Spleen (tissue), 11 donors: Measurements from ENCODE around the gene UBE2D3. TPM values are rescaled to one million over a fixed set of nuclear protein-coding genes. Genes with fewer than 3 reads are reported as not detected.

Experiments used
- DNase-seq: peaks from one replicate; pipeline ENCODE4 v3.0.0-alpha.2; 2020
- H3K27ac ChIP-seq, 8 donors: fragments of 200-600 bp; sonication (generic) in 7 of 8; 1 replicate in 4 of 8; 2 replicates in 4 of 8; pipeline versions ENCODE4 v1.5.0 to v1.8.0; 2016 to 2021; ENCODE audit warnings: inconsistent platforms in 4 of 8, mild to moderate bottlenecking in 4 of 8, moderate library complexity in 1 of 8
- H3K27me3 ChIP-seq, 7 donors: fragments of 200-600 bp; sonication (generic) in 6 of 7; replicated peaks in 1 of 7; 1 replicate in 4 of 7; 2 replicates in 3 of 7; pipeline versions ENCODE4 v1.5.0 to v1.8.0; 2016 to 2021; ENCODE audit warnings: inconsistent platforms in 3 of 7, mild to moderate bottlenecking in 1 of 7
- H3K36me3 ChIP-seq, 6 donors: fragments of 200-600 bp; sonication (generic) in 5 of 6; 1 replicate in 4 of 6; 2 replicates in 2 of 6; pipeline versions ENCODE4 v1.5.0 to v1.8.0; 2016 to 2021; ENCODE audit warnings: inconsistent platforms in 2 of 6
- H3K4me1 ChIP-seq, 6 donors: fragments of 200-600 bp; sonication (generic) in 5 of 6; 1 replicate in 3 of 6; 2 replicates in 3 of 6; pipeline versions ENCODE4 v1.5.0 to v1.8.0; 2016 to 2021; ENCODE audit warnings: inconsistent platforms in 3 of 6
- H3K4me3 ChIP-seq, 8 donors: fragments of 200-600 bp; sonication (generic) in 7 of 8; 1 replicate in 4 of 8; 2 replicates in 4 of 8; pipeline versions ENCODE4 v1.5.0 to v1.8.0; 2016 to 2021; ENCODE audit warnings: inconsistent platforms in 4 of 8, mild to moderate bottlenecking in 4 of 8, moderate library complexity in 2 of 8
- H3K9me3 ChIP-seq, 8 donors: fragments of 200-600 bp; sonication (generic) in 7 of 8; 1 replicate in 4 of 8; 2 replicates in 4 of 8; pipeline versions ENCODE4 v1.5.0 to v1.8.0; 2016 to 2021; ENCODE audit warnings: inconsistent platforms in 4 of 8
- CTCF ChIP-seq, 11 experiments: fragments of 200-600 bp in 7 of 11; fragments of 450-650 bp in 4 of 11; sonication (generic) in 4 of 11; IDR thresholded peaks in 8 of 11; conservative IDR thresholded peaks in 3 of 11; 1 replicate in 7 of 11; 2 replicates in 4 of 11; pipeline versions ENCODE4 v1.4.0 to v1.8.0; 2016 to 2021; ENCODE audit warnings: antibody characterized with exemption in 11 of 11, inconsistent platforms in 4 of 11, mild to moderate bottlenecking in 1 of 11
- POLR2A ChIP-seq, 3 donors: fragments of 450-650 bp; IDR thresholded peaks; one replicate each; pipeline ENCODE4 v1.5.1; 2017; ENCODE audit warnings: antibody characterized with exemption in 3 of 3, mild to moderate bottlenecking in 1 of 3
- POLR2AphosphoS5 ChIP-seq, 3 donors: sonication (generic); formaldehyde crosslinking; IDR thresholded peaks; one replicate each; pipeline ENCODE4 v1.5.1; 2017; ENCODE audit warnings: antibody characterized with exemption in 3 of 3
- WGBS, 5 donors: extraction: QIAGEN DNeasy Blood & Tissue Kit in 3 of 5; methylation state at CpG; one replicate each; pipeline versions ENCODE4 v1.1.5 to v1.1.7; 2013 to 2018; 5-methylcytosine and 5-hydroxymethylcytosine counted together
- intact Hi-C: fragments of 100-400 bp; cut with DNase I; formaldehyde crosslinking; loops from one replicate; pipeline ENCODE4 v1.15.0; 2023; ENCODE audit warnings: low total_unique reads
- polyA plus RNA-seq, 3 donors: library from polyadenylated mRNA; stranded (reverse); fragments of 200-250 nt; gene quantifications; one replicate each; pipeline ENCODE4 v1.2.1, GENCODE V29; 2013
- small RNA-seq, 4 donors: library from RNA; depleted of rRNA; stranded (forward); fragments of <200 nt; gene quantifications; one replicate each; pipeline ENCODE3, GENCODE V24; 2016
- total RNA-seq, 7 donors: library from RNA; depleted of rRNA in 3 of 7; stranded (reverse); fragments of >200 nt in 3 of 7; fragmentation: NEBNext Ultra II Directional in 4 of 7; extraction: Animal tissue kit (Norgen Biotek cat#: 25700) in 4 of 7; gene quantifications; one replicate each; pipeline versions ENCODE4 v1.1.0 to v1.2.1, GENCODE V29; 2016 to 2021
- donor health status: healthy with polysubstance abuse.
- donor health status: DM: no; HTN: no; CAD: no; lungs with moderate emphysema.
- donor health status: DM: no; HTN: no; CAD: no.
- donor health status: Bipolar disorder and iron deficiency.
- donor health status: healthy.
- donor health status: DM: no; HTN: no; CAD: no.
- donor health status: DM: yes; HTN: yes; CAD: no.

The UBE2D3 gene
- total and polyA plus RNA-seq, 10 donors, result 152 to 459 (median 309) TPM

GRCh38 chr4:102754044-102754443, 73.3 kb downstream of the UBE2D3 start:
- Histone ChIP-seq H3K9me3 (peaks cover 0 to 3% (median 0%) of the 10 kb centered on the region in 8 donors), H3K27ac (no peak overlapping the region), H3K4me3 (no peak overlapping the region), H3K27me3 (no peaks in the 10 kb centered on the region), H3K36me3 (peaks cover 0 to 26% (median 0%) of the 10 kb centered on the region in 6 donors), H3K4me1 (peaks cover 0 to 63% (median 16%) of the 10 kb centered on the region in 6 donors)
- TF ChIP-seq POLR2A (IDR thresholded peaks at IDR 0.05) (no peak), CTCF (IDR thresholded peaks at IDR 0.05 in 8 of 11, conservative IDR thresholded peaks at IDR 0.05 in 3 of 11) (no peak), POLR2AphosphoS5 (IDR thresholded peaks at IDR 0.05) (no peak)
- DNase-seq, result no peak
- intact Hi-C loops, result no loop called here
- 92 to 97% (median 93%) methylated on average over 2 of the region's 2 CpGs for WGBS, 5 donors

GRCh38 chr4:102751941-102752340, 75.4 kb downstream of the UBE2D3 start:
- TF ChIP-seq POLR2AphosphoS5 (IDR thresholded peaks at IDR 0.05) (peak in 1 of 3 donors; percentile 12), POLR2A (IDR thresholded peaks at IDR 0.05) (no peak), CTCF (IDR thresholded peaks at IDR 0.05 in 8 of 11, conservative IDR thresholded peaks at IDR 0.05 in 3 of 11) (no peak)
- intact Hi-C loops, result no loop called here
- H3K4me1 ChIP-seq, result peaks cover 0 to 42% (median 2%) of the 10 kb centered on the region in 6 donors
- peaks cover 0 to 39% (median 0%) of the 10 kb centered on the region in 6 donors for H3K36me3 ChIP-seq
- 64 to 76% (median 71%) methylated on average over 4 of the region's 4 CpGs for WGBS, 5 donors
- DNase-seq, result no peak
- H3K9me3 ChIP-seq, result peaks cover 0 to 3% (median 0%) of the 10 kb centered on the region in 8 donors
- no peaks in the 10 kb centered on the region for H3K27me3 ChIP-seq
- H3K27ac ChIP-seq, result peak overlapping the region in 3 of 8 donors; percentile 5 to 19 (median 6)
- no peak overlapping the region for H3K4me3 ChIP-seq

Small RNA genes within 50 kb of the gene (small RNA-seq; reads per million reads assigned to genes)
- gene RNU7-151P, result 0 reads per million in 4 donors

Other genes starting within 250 kb of the UBE2D3 start
- gene MANBA, start 66.6 kb downstream of the UBE2D3 start, total RNA-seq, result 100 to 1,000 TPM in 1 of 7 donors, 10 to 100 TPM in 6; 42.9 to 112 (median 57.7) TPM
- 10 to 100 TPM; 15.7 to 37.1 (median 25.9) TPM for gene MANBA, start 66.6 kb downstream of the UBE2D3 start, polyA plus RNA-seq
- 10 to 100 TPM; 13.2 to 31.9 (median 26.8) TPM for gene CISD2, start 41.4 kb upstream of the UBE2D3 start, total RNA-seq
- 10 to 100 TPM; 11.1 to 22.3 (median 21.7) TPM for gene CISD2, start 41.4 kb upstream of the UBE2D3 start, polyA plus RNA-seq
- 1 to 10 TPM in 6 of 7 donors, under 1 TPM in 1; 0.79 to 5.4 (median 2.2) TPM for gene SLC9B1, start 192.2 kb upstream of the UBE2D3 start, total RNA-seq
- 1 to 10 TPM in 1 of 3 donors, under 1 TPM in 2; 0.37 to 1.4 (median 0.86) TPM for gene SLC9B1, start 192.2 kb upstream of the UBE2D3 start, polyA plus RNA-seq
- 10 to 100 TPM; 10.1 to 17.0 (median 13.2) TPM for gene SLC9B2, start 249.2 kb upstream of the UBE2D3 start, total RNA-seq
- 1 to 10 TPM; 6.4 to 9.2 (median 7.5) TPM for gene SLC9B2, start 249.2 kb upstream of the UBE2D3 start, polyA plus RNA-seq